ENCODE measurements around the gene KCNQ2.

Gene KCNQ2

DNA sequence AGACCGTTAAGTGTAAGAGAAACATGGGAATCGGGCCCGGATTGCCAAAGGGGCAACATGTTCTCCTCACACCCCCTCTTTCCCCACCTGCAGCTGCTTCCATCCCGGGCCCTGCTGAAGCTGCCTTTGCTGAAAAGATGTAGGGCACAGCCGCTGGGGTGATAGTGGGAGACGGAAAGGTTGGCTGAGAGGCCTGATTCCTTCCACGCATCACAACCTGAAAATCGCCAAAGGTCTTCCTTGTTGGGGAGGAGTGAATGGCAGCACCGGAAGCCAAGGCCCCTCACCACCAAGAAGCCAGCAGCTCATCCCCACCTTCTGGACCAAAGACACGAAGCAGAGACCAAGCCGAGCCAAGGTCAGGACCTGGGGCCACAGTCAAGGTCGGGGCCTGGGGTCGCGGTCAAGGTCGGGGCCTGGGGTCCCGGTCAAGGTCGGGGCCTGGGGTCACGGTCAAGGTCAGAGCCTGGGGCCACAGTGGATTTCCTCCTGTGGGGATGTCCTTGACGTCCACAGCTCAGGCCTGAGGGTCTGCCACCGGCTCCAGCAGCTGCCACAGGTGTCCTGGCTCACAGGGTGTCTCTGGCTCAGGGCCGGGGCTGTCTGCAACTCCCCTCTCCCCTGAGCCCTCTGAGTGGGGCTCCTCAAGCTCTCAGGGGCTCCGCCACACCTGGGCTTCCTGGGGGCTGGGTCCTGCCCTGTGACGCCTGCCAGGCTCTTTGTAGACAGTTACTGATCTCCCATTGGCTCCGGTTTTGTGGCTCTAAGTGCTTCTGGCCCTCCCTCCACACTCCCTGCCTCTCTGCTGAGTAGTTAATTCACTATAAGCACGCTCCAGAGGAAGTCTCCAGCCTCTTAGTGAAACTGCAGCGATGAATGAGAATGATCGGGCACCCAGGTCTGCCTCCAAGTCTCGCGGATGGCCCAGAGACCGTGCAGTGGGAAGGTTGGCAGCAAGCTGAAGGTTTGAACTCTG lies 105.8 kb downstream of the KCNQ2 start:
- no peak for DNase-seq

DNA sequence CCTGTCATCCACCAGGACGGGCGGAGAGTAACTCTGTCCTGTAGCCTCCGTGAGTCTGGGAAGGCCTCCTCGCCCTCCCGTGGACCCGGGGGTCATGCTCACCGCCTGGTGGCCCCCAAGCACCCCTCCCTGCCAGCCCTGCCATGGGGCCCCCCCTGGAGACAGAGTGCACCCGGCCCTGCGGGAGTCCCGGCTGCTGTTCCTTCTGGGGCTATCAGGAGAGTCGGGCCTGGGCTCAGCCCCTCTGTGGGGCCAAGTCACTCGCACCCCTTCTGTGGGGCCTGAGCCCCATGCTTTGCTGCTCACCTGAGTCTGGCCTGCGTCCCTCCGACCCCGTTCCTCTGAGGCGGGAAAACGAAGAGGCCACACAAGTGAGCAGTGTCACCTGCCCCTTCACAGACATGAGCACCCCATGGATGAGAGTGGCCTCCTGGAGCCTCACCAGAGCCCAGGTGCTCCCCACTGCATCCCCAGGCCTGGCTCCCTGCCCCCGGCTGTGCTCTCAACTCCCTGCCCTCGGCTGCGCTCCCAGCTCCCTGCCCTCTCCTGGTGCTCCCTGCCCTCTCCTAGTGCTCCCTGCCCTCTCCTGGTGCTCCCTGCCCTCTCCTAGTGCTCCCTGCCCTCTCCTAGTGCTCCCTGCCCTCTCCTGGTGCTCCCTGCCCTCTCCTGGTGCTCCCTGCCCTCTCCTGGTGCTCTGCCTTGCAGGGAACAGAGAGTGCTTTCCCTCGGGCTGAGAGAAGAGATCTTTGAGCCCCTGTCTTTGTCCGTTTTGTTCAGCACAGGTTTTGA lies 106.7 kb downstream of the KCNQ2 start:
- DNase-seq, result no peak

DNA sequence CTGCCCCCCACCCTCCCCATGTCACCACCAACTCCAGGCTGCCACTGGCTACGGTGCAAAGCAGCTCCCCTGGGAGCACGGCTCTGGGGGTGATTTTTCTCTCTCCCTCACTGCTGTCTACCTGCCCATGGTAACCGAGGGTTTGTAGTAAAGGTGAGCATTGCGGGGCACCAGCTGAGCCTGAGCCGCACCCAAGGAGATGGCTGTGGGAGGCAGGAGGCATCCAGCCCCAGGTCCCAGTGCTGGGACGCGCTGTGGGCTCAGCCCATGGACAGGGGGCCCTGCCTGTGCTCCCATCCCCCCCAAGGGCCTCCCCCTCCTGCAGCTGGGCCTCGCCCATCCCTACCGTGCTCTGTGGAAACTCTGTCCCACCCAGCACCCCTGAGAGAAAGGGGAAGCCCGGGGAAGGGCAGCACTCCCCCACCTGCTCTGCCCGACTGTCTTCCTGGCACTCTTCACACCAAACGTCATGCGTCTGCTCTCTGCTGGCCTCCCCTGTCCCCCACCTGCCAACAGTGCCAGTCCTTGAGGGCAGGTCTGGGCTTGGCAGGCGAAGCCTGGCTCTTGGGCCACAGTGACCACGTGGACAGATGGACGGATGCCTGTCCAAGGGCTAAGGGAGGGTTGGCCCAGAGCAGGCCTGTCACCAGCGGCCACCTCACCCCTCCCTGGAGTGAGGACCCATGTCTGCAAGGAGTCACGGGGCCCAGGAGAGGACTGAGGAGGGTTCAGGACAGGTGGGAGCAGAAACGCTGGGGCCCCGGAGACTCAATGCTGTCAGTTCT lies 107.5 kb downstream of the KCNQ2 start:
- DNase-seq, result no peak

DNA sequence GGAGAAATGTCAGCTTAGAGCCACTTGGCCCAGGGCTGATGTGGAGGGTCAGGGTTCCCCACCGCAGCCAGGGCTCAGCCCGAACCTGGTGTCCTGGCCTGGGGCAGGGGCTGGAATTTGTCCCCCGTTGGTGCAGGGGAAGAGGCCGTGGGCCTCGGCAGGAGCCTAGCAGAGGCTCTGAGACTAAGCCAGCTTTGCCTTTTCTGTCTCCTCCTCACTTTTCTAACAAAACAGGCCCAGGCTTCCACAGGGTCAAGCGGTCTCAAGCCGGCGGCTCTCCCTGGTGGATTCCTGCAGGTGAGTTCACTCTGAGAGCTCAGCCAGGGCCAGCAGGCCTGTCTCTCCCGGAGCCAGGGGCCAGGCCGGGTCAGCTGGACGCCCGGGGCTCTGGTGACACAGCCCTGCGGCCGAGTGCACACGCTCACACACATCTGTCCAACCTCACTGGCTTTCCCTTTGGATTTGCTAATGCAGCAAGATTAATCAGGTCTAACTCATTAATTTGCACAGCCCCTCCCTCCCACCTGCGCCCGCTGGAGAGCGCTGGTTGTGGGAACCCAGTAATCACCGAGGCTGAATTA lies 108.4 kb downstream of the KCNQ2 start:
- no peak for DNase-seq

DNA sequence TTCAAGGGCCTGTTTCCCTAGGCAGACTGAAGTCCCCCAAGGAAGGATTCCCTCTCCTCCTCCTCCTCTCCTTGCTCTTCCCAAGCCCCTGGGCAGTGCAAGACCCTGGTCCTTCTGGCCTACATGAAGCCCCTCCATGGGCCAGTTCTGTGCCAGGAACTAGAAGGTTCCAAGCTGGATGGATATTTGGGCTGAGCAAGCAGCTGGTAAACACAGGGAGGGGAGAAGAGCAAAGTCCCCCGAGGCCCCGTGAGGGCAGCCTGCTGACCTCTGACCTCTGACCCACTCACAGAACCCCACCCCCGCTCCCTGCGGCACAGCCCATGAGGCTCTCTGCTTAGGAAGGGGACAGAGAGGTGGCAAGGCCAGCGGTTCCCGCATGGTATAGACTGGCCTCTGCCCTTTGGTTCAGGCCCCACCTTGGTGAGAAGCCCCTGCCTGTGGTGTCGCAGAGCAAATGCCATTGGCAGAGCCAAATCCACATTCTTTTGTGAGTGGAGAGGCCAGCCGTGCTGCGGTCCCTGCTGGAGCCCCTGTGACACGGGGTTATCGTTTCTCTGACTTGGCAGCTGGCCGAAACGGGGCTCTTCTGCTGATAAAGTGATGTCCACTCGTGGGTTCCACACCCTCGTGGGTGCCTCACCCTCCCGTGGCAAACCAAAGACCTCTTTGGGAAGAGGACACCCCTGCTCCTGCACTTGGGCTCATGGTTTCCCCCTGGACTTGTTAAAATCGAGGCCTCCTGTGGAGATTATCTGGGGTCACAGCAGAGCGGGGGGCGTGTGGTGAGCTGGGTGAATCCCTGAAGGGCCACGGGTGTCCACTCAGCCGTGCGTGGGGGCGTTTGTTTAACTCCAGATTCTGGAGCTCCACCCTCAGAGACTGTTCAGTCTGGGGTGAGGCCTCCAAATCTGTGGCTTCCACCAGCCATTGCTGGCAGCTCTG lies 109.2 kb downstream of the KCNQ2 start:
- DNase-seq, result no peak

DNA sequence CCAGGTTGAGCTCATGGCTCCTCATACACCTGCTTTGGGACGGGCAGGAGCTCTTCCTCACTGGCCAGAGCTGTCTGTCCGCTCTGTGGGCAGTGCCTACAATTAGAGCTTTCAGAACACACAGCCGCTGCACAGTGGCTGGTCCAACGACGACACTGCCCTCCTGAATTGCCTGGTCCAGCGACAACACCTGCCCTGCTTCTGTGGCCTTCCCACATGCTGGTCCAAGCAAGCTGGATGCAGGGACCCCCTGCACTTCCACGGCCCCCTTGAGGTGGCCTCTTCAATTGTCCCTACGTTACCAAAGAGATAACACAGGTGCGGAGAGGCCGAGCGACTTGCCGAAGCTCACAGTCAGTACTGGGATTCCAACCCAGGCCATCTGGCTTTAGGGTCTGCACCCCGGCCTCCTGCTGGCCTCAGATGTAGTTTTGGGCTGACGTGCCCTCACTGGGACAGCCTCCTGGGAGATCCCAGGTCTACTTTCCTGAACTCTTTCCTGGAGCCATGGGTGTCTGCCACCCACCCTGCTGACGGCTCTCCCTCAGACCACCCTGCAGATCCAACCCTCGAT lies 109.9 kb downstream of the KCNQ2 start:
- DNase-seq, result no peak

DNA sequence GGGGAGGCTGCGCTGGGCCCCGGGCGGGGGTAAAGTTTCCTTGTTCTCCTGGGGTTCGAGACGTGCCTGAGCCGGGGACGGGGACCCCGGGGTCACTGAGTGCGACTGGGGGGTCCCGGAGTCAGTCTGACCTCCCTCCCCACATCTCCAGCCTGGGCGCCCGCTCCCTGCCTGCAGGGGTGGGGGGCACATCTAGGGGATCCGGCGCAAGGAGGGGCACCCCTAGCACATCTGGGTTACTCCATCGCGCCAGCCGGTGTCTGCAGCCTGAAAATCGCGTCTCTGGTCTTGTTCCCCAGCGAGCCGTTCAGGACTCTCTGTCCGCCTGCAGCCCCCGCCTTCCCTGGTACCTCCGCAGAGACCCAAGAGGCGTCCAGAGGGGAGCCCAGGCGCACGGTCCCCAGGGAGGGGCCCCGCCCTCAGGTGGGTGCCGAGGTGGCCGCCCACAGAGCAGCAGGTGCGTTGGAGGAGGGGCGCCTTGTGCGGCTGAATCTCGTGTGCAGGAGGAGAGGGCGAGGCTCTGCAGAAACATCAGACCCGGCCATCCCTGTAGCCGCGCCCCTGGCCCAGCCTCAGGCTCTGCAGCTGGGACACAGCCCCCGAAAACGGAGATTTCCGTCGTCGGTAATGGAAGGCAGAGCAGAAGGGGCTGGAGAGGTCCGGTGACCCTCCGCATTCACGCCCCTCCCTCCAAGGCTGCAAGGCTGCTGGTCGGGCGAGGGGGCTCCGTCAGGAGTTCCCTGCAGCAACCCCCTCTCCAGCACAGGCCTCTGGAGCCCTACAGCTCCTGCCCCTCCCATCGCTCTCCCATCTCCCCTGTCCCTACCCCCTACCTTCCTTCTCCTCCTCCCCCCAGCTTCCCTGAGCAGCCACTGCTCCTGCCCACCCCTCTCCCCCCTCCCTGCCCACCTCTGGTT lies 110.7 kb downstream of the KCNQ2 start:
- DNase-seq, result no peak

DNA sequence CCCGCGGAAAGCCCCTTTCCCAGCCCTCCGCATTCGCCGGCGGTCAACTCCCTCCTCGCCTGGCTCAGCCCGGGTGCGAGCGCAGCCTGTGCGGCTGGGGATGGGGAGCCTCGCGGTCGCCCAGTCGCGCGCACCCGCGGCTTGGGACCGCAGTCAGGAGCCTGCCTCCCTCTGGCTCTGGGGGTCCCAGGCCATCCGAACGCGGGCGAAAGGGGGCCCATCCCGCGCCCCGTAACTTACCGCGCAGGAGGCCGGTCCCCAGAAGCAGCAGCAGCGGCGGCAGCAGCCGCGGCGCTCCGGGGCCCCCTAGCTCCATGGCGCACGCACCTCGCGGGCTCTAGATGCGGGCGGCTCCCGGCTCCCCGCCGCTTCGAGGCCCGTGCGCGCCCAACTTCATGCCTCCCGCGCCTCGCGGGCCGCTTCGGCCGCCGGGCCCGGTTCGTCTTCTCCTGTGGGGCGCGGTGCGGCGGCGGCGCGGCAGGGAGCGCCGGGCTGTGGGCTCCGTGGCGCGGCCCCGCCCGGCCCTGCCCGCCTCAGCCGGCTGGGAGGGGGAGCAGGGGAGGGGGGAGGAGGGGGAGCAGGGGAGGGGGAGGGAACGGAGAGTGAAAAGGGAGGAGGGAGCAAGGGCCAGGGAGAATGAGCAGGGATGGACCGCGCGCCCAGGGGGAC lies 111.5 kb downstream of the KCNQ2 start, which contains the start of gene CHRNA4:
TSS of gene CHRNA4 (minus strand) at position 500 of the 669 bp plus-strand sequence. CDS start at position 316, 184 bp downstream.
- DNase-seq, result no peak

DNA sequence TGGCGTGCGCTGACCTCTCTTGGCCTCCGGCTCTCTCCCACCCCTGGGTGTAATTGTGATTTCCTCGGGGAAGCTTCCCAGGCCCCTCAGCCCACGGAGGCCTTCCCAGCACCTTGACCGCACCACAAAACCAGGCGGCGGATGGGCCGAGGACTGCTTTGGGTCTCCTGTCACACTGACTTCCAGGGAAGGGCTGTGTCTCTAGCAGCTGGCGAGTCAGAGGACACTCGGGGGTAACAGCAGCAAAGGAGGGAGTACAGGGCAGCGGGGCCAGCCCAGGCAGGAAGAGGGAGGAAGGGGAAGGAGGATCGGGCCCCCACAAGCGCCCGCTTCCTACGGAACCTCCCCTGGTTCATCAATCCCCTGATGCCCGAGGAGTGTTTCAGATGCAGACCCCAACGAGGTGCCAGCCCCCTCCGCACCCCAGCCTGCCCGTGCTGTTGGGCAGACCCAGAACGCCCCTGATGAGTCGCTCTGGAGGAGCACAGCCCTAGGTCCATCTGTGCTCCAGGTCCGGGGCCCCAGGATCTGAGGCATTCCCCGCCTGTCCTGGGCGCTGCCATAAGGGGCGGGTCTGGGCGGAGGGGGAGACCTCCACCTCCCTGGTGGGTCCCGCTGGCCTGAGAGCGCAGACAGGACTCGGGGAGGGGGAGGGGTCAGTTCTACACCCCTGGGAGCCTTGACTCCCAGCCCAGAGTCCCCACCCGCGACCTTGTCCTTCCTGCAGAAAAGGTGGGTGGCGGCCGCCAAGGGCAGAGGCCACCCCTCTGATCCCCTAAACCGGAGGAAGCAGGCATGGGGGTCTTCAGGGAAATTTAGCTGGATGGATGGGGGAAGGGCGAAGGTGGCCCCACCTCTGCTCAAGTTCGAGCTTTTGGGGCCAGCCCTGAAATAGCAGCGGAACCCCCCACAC lies 112.3 kb downstream of the KCNQ2 start:
- DNase-seq, result no peak

DNA sequence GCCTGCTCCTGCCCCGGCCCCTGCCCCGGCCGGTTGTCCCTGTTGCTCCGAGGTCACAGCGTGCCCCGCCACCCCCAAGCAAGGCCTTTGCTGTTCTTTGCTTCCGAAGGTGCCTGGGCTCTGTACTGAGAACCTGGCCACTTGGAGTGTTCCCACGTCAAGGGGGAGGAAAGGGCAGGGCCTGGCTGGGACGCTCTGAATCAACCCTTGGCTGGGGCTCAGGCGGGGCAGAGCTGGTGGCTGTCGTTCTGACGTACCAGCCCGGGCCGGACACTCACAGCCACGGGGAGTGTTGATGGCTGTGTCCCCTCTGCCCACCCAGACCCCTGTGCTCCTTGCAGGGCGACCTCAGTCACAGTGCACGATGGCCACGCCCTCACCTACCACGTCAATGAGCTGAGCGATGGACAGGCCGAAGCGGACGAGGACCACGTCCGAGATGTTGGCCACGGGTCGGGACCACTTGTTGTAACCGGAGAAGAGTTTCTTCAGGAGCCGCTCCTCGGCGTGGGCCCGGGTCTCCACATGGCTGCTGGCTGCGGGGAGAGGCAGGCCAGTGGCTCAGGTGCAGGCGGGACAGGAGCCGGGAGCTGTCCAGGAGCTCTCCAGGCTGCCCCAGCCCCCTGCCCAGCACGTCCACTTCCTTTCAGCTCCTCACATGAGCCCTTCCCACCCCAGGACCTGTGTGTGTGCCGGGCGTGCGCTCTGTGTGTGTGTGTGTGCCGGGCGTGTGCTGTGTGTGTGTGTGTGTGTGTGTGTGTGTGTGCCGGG lies 113.1 kb downstream of the KCNQ2 start:
- DNase-seq, result no peak

DNA sequence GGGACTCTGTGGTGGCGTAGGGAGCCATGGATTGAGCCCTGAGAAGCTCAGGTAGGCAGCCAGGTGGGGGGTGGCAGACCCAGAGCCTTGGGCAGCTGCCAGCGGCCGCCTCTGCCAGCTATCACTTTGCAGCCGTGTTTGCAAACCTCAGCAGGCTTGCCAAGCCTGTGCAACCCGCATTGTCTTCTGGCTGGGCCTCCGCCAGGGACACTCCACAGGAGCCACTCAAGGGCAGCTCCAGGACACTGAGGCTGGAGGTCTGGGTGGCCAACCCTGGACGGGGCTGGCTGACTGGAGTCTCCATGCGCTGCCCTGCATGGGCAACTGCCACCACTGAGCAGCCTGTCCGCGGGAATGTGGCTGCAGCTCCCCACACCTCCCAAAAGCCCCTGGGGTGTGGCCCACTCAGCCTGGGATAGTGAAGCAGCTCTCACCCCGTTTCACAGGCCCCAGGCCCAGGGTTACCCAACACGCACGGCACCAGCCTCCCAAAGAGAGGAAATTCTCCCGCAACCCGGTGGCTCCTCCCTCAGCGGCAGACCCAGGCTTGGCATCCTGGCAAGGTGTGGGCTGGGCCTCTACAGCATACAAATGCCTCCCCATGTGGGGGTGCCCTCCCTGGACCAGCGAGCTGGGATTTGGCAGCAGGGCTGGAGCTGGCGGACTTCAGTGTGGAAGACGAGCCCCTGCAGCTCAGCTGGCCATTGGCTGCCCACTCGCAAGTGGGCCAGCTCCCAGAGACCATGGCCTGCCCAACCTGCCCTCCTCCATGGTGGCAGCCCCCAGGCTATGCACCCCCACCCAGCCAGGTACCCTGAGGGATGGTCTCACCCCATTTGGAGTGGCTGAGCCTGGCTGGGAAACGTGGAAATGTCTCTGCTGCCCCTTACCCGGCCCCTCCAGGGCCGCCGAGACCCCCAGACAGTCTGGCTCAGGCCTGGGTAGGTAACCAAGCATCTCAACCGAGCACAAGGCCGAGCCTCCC lies 114.2 kb downstream of the KCNQ2 start:
- DNase-seq, result no peak

DNA sequence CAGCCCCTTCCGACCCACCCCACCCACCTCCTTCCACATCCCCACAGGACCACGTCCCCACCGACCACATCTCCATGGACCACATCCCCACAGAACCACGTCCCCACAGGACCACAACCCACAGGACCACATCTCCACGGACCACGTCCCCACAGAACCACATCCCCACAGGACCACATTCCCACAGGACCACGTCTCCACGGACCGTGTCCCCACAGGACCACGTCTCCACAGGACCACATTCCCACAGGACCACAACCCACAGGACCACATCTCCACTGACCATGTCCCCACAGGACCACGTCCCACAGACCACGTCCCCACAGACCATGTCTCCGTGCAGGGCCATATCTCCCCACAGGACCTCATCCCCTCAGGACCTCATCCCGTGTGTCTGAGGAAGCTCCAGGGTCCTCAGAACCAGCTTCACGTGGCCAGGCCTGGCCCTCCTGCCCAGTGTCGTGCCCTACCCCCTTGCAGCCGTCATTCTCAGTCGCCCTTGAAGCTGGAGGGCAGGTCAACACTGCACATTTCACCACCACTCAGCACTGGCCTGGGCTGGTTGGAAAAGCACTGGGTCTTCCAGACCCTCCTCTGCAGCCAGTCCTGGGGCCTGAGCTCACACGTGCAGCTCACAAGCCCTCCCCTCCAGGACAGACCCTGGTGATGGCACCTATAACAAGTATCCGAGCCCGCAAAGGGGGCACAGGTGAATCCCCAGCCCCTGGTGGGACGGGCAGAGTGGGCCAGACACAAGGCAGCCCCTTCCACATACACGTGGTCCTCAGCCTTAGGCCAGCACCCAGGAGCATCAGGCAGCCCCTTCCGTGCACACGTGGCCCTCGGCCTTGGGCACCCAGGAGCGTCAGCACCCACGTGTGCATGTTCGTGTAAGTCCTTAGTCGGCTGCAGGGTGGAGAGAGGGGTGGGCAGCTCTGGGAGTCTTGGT lies 115.2 kb downstream of the KCNQ2 start:
- no peak for DNase-seq

DNA sequence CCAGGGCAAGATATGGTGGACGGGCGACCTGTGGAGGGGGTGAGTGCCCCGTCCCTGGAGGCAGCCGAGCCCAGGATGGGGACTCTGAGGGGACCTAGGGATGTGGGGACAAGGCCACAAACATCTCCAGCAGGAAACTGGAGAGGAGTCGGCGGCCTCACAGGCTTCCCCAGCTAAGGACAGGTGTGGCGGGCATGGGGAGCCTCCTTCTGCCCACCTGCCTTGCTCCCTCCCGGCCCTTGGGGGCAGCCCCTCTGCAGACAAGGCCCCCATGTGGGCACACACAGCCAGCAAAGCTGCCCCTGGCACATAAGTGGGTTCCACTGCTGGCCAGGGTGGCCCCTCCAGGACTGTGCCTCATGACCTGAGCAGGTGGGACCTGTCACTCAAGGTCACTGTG lies 115.9 kb downstream of the KCNQ2 start:
- DNase-seq, result no peak

DNA sequence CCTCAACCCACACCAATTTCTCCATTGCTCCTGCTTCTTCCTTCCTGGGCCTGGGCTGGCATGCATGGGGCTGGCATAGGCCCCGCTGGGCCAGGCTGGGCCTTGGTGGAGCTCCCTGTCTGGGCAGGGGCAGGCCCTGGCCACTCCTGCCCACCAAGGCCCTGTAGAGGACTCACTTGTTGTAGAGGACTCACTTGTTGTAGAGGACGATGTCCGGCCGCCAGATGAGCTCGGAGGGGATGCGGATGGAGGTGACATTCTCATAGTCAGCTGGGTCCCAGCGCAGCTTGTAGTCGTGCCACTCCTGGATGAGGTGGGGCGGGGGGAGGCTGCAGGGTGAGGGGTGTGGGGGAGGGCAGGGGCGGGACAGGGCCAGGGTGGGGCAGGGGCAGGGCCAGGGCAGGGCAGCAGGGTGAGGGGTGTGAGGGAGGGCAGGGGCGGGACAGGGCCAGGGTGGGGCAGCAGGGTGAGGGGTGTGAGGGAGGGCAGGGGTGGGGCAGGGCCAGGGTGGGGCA lies 116.6 kb downstream of the KCNQ2 start:
- no peak for DNase-seq
